Muscle layer of colon (tissue), 2 donors: ENCODE data around the gene ZNF624.
"Not testable (repeated sequence)": the region's sequence is repeated elsewhere in the genome, so short reads cannot be mapped to it uniquely, and the experiment has no call there.

Experiments
- H3K27ac ChIP-seq: one replicate; pipeline ENCODE4 v1.7.0; 2013; ENCODE audit warnings: low read depth, mild to moderate bottlenecking, low read length, moderate library complexity
- H3K27me3 ChIP-seq, 2 donors: one replicate each; pipeline ENCODE4 v1.7.0; 2013; ENCODE audit warnings: low read length in 2 of 2, mild to moderate bottlenecking in 2 of 2; ENCODE audit not compliant: insufficient read depth in 2 of 2, control insufficient read depth in 1 of 2
- H3K36me3 ChIP-seq: one replicate; pipeline ENCODE4 v1.7.0; 2013; ENCODE audit warnings: mild to moderate bottlenecking, low read length; ENCODE audit not compliant: insufficient read depth
- H3K4me1 ChIP-seq: one replicate; pipeline ENCODE4 v1.7.0; 2013; ENCODE audit warnings: mild to moderate bottlenecking, low read length; ENCODE audit not compliant: insufficient read depth
- H3K4me3 ChIP-seq, 2 donors: one replicate each; pipeline ENCODE4 v1.7.0; 2013; ENCODE audit warnings: low read length in 2 of 2, low read depth in 1 of 2, mild to moderate bottlenecking in 1 of 2, moderate library complexity in 1 of 2
- H3K9ac ChIP-seq: one replicate; pipeline ENCODE4 v1.7.0; 2013; ENCODE audit warnings: low read length
- H3K9me3 ChIP-seq: one replicate; pipeline ENCODE4 v1.7.0; 2013; ENCODE audit warnings: mild to moderate bottlenecking, low read length
- donor health status: abdominal sarcoma.
- donor health status: Adenocarcinoma of cecum.

The ZNF624 gene

DNA sequence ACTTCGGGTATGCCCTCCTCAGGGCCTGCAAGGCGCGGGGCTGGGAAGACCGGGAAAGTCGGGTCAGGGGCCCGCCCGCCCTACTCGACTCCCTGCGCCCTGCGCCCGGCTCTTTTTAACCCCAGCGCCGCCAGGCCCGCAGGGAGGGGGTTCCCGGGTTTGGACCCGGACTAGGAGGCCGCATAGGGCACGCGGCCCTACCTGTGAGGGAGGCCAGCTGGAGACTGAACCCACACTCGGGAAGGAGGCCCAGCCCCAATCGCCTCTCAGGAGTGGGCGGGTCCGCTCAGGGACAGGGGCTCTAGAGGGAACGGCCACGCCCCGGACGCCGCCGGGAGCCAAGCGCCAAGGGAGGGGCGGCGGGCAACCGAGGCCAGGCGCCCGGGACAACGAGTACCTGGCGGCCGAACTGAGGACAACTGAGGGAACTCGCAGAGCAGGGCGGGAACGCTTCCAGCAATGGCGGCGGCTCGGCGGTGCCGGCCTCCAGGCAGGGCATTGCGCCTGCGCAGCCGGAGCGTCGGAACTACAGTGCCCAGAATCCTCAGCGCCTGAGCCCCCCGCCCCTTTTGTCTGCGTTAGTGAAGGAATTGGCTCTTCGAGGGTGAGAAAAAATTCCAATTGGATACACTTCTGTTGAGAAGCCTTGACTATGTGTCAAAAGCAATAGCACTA is at the start of gene ZNF624:
Gene ZNF624 (minus strand): TSS at position 484 of the 675 bp plus-strand sequence.
- Histone ChIP-seq H3K9me3 (no peaks in the 10 kb centered on the region), H3K4me3 (peak within 1 kb of the TSS; percentile 60 to 63)

GRCh38 chr17:16697603-16698002 is 44.0 kb upstream of the ZNF624 start:
- H3K27me3 ChIP-seq, H3K4me3 ChIP-seq, H3K4me1 ChIP-seq: not testable (repeated sequence)

More for the DNA sequence above, at the start of gene ZNF624:
- Histone ChIP-seq H3K9ac (peak within 1 kb of the TSS; percentile 64), H3K36me3 (peaks cover 4% of the 10 kb centered on the region), H3K27me3 (no peaks in the 10 kb centered on the region), H3K27ac (peak within 1 kb of the TSS; percentile 93), H3K4me1 (peaks cover 13% of the 10 kb centered on the region)

GRCh38 chr17:16690447-16690846 is 36.8 kb upstream of the ZNF624 start:
- not testable (repeated sequence) for H3K9ac ChIP-seq, H3K4me3 ChIP-seq, H3K9me3 ChIP-seq, H3K4me1 ChIP-seq, H3K27ac ChIP-seq, H3K36me3 ChIP-seq, H3K27me3 ChIP-seq

More at GRCh38 chr17:16697603-16698002, 44.0 kb upstream of the ZNF624 start:
- H3K9ac ChIP-seq, H3K9me3 ChIP-seq, H3K27ac ChIP-seq, H3K36me3 ChIP-seq: not testable (repeated sequence)

- H3K27ac ChIP-seq, H3K4me3 ChIP-seq: not testable (repeated sequence)
Measured at GRCh38 chr17:16689731-16690281, 36.2 kb upstream of the ZNF624 start, which contains the start of gene CCDC144A. Gene CCDC144A (plus strand): TSS chr17:16690241. CDS start chr17:16690401, 160 bp downstream.

GRCh38 chr17:16687151-16687550 is 33.5 kb upstream of the ZNF624 start:
- H3K36me3 ChIP-seq, H3K4me1 ChIP-seq, H3K27me3 ChIP-seq, H3K9me3 ChIP-seq, H3K27ac ChIP-seq, H3K4me3 ChIP-seq, H3K9ac ChIP-seq: not testable (repeated sequence)

More at GRCh38 chr17:16689731-16690281, 36.2 kb upstream of the ZNF624 start, which contains the start of gene CCDC144A:
- not testable (repeated sequence) for H3K4me1 ChIP-seq, H3K9ac ChIP-seq, H3K27me3 ChIP-seq, H3K36me3 ChIP-seq, H3K9me3 ChIP-seq

DNA sequence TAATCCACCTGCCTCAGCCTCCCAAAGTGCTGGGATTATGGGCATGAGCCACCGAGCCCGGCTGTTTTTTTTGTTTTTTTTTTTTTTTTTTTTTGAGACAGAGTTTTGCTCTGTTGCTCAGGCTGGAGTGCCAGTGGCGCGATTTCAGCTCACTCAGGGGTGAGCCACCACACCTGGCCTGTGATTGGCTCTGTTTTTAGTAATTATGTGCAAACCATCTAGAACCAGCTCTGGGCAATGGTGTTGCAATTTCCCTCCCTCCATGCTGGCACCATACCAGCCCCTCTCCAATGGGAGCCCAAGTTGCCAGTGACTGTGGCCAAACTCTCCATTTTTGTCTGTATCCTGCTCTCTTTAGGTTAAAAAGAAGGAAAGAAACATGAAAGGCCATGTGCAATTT is 32.4 kb upstream of the ZNF624 start:
- not testable (repeated sequence) for H3K4me1 ChIP-seq, H3K27ac ChIP-seq, H3K27me3 ChIP-seq, H3K4me3 ChIP-seq, H3K36me3 ChIP-seq, H3K9ac ChIP-seq, H3K9me3 ChIP-seq

GRCh38 chr17:16683290-16684138 is 29.9 kb upstream of the ZNF624 start:
- H3K4me3 ChIP-seq, H3K9ac ChIP-seq, H3K9me3 ChIP-seq, H3K27ac ChIP-seq, H3K36me3 ChIP-seq, H3K4me1 ChIP-seq, H3K27me3 ChIP-seq: not testable (repeated sequence)

- H3K27me3 ChIP-seq, result no peaks in the 10 kb centered on the region
- H3K9me3 ChIP-seq, result no peaks in the 10 kb centered on the region
- no peak overlapping the region for H3K9ac ChIP-seq
- no peak overlapping the region for H3K27ac ChIP-seq
- no peaks in the 10 kb centered on the region for H3K36me3 ChIP-seq
- H3K4me1 ChIP-seq, result no peaks in the 10 kb centered on the region
- H3K4me3 ChIP-seq, result no peak overlapping the region
Measured at GRCh38 chr17:16676676-16677268, 23.1 kb upstream of the ZNF624 start.

DNA sequence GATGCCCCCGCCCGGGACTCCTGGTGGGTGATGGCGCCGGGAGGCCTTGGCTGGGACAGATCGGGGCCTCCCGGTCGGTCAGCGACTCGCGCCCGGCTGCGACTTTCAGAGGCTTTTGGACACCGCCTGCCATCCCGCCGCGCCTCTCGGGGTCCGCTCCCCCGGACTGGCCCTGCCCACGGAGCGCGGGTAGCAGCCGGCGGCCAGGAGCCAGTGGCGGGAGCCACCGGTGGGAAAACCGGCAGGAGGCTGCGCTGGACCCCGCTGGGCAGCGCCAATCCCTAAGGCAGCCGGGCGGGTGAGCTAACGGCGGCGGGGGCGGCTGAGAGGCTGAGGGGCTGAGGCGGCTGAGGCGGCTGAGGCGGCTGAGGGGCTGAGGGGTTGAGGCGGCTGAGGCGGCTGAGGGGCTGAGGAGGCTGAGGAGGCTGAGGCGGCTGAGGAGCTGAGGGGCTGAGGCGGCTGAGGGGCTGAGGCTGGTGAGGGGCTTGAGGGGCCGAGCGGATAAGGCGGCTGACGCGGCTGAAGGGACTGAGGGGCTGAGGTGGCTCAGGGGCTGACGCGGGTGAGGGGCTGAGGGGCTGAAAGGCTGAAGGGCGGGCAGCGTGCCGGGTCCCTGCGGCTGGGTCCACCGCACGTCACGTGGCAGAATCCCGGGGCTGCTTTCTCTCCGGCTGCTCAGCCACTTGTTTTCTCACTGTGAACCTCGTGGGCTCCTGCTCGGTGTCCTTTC is 13.4 kb upstream of the ZNF624 start:
- H3K4me1 ChIP-seq, H3K36me3 ChIP-seq, H3K27ac ChIP-seq, H3K9ac ChIP-seq, H3K9me3 ChIP-seq, H3K27me3 ChIP-seq: not testable (repeated sequence)
- H3K4me3 ChIP-seq, result peak overlapping the region in 1 of 2 donors; percentile 57

GRCh38 chr17:16666553-16666906 is 12.9 kb upstream of the ZNF624 start:
- H3K9ac ChIP-seq, H3K9me3 ChIP-seq, H3K4me1 ChIP-seq, H3K27ac ChIP-seq, H3K27me3 ChIP-seq, H3K36me3 ChIP-seq: not testable (repeated sequence)
- peak overlapping the region in 1 of 2 donors; percentile 57 for H3K4me3 ChIP-seq

DNA sequence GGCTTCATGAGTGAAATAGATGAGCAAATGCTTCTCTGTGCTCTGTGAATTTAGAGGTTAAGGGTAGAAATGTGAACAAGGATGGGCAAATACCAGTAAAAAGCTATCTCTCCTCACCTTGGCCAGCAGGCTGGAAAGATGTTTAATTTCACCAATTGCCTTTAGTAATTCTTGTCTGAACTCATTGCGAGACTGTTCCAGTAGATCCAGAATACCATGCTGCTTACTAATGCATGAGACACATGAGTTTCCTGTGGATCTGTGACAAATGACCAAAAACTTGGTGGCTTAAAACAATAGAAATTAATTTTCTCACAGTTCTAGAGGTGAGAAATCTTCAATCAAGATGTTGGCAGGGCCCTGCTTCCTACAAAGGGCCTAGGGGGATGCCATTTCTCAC is 9.3 kb upstream of the ZNF624 start:
- no peaks in the 10 kb centered on the region for H3K4me1 ChIP-seq
- H3K9ac ChIP-seq, result no peak overlapping the region
- H3K4me3 ChIP-seq, result no peak overlapping the region
- H3K27me3 ChIP-seq, result peaks cover 0 to 5% of the 10 kb centered on the region in 2 donors
- H3K36me3 ChIP-seq, result no peaks in the 10 kb centered on the region
- H3K27ac ChIP-seq, result no peak overlapping the region
- no peaks in the 10 kb centered on the region for H3K9me3 ChIP-seq
